Inflammatory macrophage treated with lipopolysaccharide for 4 hours (primary cell): ENCODE data around the gene JADE1.
A peak's percentile ranks its signal among the peaks of the same experiment; 100 is the strongest.

ENCODE experiments used
- DNase-seq: peaks from one replicate; pipeline ENCODE4 v3.0.0-alpha.2; 2020

JADE1 gene

GRCh38 chr4:128879283-128879682, 69.8 kb downstream of the JADE1 start:
- no peak for DNase-seq

GRCh38 chr4:128879971-128880370, 70.5 kb downstream of the JADE1 start:
- DNase-seq = no peak

DNA sequence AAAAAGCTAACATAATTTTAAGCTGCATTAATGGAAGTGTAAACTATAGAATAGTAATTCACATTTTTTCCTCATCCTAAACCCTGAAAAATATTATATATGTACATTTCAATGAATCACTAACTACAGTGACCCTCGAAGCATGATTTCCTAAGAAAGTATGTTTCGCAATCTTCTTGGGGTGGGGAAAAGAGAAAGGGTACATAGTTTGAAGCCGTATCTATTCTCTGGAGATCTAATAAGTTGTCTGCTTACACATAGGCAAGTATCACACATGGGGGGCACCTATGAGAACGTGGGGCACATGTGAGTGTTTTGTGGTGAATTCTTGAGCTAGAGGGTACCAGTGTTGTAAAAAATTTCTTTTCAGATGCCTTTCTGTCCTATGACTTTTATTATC, 71.2 kb downstream of the JADE1 start:
- no peak for DNase-seq

- no peak for DNase-seq
Observed at GRCh38 chr4:128904821-128905220, 95.3 kb downstream of the JADE1 start.

DNA sequence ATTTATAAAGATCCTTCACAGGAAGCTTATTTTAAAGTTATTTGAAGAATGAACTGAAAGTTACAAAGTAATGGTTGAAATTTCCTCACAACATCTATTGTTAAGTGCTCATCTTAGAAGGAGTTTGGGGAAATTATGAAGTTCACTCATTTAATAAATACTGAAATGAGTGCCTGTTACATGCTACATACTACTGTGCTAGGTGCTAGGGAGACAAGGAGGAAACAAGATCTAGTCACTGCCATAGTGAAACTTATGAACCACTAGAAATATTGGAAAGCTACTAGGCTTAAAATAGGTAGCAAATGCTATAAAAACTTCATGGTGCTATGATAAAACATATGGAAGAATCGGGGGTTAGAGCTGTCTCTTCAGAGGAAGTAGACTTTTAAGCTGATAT, 97.1 kb downstream of the JADE1 start:
- no peak for DNase-seq

- DNase-seq = no peak
Observed at GRCh38 chr4:128907981-128908380, 98.5 kb downstream of the JADE1 start.

DNA sequence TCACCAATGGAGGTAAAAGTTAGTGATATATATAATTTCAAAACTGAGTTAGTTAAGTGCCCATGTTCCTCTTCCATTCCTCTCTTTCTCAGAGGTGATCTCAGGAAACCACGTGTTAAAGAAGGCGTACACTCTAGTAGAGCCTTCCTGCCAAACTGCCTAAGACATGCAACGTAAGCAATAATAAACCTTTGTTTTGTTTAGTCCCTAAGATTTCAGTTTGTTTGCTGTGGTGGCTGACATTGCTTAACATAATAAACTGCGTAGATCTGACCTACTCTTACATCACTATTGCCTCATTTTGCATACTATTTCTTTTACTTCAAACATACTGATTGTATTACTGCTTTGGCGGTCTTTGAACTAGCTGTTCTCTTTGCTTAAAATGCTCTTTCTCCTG, 99.2 kb downstream of the JADE1 start:
- peak; percentile 32 for DNase-seq

GRCh38 chr4:128913228-128913627, 103.7 kb downstream of the JADE1 start:
- peak; percentile 84 for DNase-seq

DNA sequence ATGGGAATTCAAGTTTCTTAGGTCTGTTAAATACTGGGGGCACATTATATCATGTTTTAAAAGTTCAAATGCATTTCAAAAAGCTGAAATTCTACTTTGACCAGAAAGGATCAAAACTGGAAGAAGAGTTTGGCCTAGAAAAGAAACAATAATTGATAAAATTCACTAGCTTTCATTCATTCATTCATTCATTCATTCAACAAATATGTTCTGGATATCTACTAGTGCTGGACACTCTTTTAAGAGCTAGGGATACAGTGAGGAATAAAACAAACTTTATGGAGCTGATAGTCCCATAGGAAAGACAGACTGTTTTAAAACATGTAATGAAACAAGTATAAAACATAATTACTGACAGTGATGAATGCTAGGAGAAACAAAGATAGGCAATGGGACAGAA, 106.0 kb downstream of the JADE1 start:
- no peak for DNase-seq

DNA sequence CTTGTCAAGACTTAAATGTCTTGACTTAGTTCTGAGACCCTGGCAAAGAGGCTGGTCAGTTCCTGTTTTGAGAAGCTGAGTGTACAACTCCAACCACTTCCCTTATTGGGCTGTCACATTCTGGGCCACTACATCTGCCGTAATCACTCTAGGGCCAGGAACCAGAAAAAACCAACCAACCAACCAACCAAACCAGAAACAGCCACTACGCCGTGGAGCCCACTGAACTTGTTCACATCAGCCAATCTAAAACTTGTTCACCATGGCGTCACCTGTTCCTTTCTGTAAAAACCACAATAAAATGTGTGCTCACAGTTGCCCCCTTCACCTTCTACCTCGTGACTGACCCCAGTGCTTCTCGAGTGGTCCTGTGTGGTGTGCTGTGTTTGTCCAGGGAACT, 107.3 kb downstream of the JADE1 start:
- DNase-seq = peak; percentile 85

- DNase-seq = no peak
Observed at GRCh38 chr4:128917781-128918180, 108.3 kb downstream of the JADE1 start.

DNA sequence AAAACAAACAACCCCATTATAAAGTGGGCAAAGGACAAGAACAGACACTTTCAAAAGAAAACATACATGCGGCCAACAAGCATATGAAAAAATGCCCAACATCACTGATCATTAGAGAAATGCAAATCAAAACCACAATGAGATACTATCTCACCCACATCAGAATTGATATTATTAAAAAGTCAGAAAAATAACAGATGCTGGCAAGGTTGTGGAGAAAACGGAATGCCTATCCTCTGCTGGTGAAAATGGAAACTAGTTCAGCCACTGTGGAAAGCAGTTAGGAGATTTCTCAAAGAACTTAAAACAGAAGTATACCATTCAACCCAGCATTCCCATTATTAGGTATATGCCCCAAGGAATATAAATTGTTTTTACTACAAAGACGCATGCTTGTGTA, 112.5 kb downstream of the JADE1 start:
- no peak for DNase-seq
